GM19238 (cell line): ENCODE data around the gene PPM1M.

Source experiments
- DNase-seq: peaks from one replicate; pipeline ENCODE4 v3.0.0; 2011; ENCODE audit warnings: low spot score; ENCODE audit not compliant: insufficient read length

Gene PPM1M

GRCh38 chr3:52294320-52295150, 49.0 kb downstream of the PPM1M start:
- no peak for DNase-seq

- DNase-seq: no peak
Measured at GRCh38 chr3:52295671-52296208, 50.2 kb downstream of the PPM1M start.

GRCh38 chr3:52297242-52298148, 51.9 kb downstream of the PPM1M start:
- DNase-seq: no peak

- DNase-seq: no peak
Measured at GRCh38 chr3:52298149-52299098, 52.9 kb downstream of the PPM1M start.

GRCh38 chr3:52299247-52299878, 53.8 kb downstream of the PPM1M start:
- no peak for DNase-seq
